GM19463 (cell line): ENCODE results near the gene ATP8B4.
A peak's percentile ranks its signal among the peaks of the same experiment; 100 is the strongest.
"Not testable (repeated sequence)": the region's sequence is repeated elsewhere in the genome, so short reads cannot be mapped to it uniquely, and the experiment has no call there.

Experiments used
- ATAC-seq: cut with Tn5 transposase; IDR thresholded peaks from one replicate; pipeline ENCODE4 v1.9.1; 2021; ENCODE audit warnings: mild to moderate bottlenecking, moderate library complexity; ENCODE audit not compliant: unreplicated experiment

The ATP8B4 gene

DNA sequence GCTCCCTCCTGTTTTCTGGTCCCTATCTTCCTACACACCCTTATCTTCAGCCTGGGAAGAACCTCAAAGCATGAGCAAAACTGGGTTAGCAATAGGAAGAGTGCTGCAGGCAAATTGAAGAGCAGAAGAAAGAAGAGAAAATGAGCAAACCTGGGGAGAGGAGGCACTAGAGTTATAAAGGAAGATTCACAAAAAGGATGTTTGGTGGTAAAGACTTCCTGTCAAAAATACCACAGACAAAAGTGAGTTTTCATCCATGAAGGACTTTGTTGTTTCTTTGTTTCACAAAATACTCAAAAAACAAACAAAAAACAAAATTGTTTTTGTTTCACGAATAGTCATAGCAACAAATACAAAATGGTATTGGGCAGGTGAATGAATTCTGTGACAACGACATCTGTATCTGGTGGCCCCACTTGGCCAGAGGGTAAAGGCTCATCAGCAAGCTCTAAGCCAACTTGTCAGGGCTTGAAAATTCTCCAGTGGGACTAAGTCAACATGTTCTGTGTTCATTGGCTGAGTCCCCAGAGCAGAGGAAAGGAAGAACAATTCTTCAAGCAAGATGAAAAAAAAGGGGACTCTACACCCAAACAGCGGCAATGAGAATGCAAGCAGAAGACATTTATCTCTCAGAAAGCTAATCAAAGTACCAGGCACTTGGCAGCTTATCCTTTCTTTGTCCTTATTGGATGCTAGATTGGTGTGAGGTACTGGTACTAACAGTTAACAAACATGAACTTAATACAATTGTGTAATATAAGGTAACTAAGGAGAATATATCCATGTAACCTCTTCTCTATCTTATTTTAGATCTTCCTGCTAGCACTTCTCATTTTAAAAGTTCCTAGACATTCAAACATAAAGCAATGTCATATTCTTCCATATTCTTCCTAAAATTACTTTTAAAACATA, 9.7 kb downstream of the ATP8B4 start:
- ATAC-seq = no peak

DNA sequence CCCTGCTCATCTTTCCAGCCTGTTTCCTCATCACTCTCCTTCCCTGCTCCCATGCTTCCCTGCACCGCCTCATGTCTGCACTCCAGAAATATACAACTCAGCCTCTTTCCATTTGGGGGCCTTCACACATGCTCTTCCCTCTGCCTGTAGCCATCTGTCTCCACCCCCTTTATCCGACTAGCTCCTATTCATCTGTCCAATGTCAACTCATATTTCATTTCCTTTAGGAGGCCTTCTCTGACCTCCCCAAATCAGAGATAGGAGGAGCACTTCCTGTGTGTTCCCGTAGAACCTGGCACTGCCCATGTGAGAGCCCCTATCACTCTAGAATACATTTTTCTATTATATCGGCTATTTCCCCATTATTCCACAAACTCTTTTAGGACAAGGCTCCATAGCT, 10.6 kb downstream of the ATP8B4 start:
- ATAC-seq = no peak

DNA sequence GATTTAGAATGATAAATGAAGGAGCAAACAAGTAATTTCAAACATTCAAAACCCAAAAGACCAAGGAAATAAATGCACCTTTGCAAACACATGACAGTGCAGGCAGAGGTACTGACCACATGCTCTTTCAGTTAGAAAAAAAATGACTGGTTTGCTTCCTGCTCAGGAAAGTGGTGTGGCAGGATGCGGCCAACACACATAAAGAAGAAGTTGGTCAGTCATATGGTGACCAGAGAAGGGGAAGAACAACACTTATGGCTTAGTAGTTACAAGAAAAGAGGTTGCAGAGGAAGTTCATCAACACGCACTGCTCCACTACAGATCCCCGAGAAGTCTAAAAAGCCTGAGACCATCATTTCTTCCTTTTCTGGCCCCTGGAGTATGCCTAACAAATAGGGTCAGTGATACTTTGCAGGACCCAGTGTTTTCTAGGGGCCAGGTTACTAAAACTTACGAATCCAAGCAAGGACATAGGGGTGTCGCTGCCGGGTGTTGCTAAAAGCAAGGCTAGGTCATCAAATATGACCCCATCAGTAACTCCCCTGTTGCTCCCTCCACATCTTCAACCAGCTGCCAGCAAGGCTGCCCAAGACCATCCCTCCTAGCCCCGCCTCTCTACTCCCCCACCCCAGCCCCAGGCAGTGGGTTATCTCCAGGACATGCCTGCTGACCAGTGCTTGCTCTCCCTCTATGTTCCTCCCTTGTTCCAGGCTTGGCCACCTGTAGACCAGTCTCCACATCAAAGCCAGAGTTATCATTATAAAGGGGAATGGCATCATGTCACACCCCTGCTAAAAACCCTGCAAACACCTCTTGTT, 11.2 kb downstream of the ATP8B4 start:
- ATAC-seq = peak; percentile 94

DNA sequence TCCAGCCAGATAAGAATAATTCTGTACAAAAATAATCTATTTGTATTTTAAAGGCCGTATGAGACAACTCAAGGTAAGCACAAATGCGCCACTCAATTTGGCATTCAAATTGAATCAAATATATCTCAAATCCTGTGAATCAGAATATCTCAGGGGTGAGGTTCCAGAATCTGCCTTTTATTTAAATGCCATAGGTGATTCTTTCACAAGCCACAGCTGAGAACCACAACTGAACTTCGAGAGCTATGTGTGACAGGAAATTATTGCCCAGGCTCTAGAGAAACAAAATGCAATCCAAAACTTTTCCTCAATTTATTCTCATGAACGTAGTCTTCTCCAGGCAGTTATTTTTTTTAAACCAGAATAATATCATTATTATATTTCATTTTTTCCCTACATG, 11.9 kb downstream of the ATP8B4 start:
- ATAC-seq = no peak

DNA sequence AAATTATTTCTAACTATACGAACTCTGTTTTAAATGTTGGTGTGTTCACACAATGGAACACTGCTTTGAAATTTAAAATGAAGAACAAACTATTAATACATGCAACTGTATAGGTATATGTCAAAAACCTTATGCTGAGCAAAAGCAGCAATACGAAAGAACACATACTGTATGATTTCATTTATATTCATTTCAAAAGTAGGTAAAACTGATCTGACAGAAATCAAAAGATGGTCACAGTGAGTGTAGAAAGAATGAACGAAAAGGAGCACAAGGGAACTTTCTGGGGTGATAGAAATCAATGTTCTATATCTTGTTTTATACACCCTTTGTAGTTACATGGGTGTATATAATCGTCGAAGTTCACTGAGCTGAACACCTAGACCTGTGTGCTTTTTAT, 12.6 kb downstream of the ATP8B4 start:
- ATAC-seq = no peak

DNA sequence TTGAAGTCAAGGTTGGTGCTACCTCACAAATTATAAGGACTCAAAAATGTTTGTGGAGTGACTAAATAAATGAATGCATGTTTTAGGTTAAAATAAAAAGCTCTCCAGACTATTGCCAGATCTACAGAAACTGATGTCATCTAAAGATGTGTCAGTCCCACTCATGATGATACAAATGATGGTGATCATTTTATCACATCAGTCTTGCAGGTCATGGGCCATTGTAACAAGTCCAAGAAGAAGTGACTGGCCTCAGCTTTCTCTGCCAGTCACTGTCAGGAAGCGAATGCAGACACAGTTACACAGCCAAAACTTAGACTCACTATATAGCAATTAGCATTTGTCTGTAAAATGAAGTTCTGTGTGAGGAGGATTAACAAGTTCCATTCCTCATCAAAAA, 18.5 kb downstream of the ATP8B4 start:
- no peak for ATAC-seq

DNA sequence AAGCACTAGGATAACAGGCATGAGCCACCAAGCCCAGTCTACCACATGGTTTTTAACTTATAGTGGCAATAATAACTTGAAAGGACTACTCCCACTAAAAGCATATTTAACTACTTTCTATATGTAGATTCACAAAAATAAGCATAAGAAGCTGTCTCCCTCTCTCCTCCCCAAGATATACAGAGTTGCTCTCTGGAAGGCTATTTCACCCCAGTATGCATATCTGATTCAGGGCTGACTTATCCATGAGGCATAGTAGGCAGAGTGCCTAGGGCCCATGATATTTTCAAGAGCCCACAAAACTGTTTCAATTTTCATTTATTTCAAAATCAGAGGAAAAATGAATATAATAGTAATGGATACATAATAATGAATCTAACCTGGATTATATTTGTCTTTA, 20.5 kb downstream of the ATP8B4 start:
- no peak for ATAC-seq

DNA sequence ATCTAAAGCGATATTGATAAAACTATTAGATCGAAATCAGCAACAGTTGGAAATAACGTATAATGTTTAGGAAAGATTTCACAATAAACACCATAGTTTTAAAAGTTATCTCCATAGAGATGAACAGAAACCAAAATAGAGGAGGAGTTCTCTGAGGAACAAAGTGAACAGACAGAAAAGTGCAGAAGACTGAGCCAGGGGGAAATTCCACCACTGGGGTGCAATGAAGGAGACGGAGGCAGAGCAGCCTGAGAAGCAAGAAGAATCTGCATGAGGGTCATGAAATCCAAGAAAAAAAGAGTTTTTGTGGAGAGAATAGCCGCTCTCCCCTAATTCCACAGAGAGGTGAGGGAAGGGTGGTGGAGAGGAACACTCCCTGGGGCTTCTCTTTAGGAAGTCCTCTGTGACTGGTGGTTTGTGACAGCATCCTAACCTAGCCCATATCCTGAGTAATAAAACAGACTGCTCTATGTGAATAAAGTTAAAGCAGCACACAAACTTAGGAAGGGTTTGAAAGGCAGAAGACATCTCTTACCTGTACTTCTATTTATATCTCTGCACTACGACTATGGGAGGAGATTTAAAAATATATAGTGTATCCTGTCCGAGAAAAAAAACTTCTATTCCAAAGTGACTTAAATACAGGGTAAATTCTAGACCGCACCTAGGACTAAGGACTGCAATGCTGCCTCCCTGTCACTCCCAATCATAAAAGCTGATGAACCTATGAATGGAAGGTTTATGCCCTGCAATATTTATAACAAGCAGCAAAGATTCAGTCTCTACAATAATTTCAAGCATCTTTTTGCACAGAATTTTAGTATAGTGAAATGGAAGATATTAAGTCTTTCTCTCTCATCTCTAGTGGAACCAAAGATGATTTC, 22.9 kb downstream of the ATP8B4 start:
- ATAC-seq = no peak

DNA sequence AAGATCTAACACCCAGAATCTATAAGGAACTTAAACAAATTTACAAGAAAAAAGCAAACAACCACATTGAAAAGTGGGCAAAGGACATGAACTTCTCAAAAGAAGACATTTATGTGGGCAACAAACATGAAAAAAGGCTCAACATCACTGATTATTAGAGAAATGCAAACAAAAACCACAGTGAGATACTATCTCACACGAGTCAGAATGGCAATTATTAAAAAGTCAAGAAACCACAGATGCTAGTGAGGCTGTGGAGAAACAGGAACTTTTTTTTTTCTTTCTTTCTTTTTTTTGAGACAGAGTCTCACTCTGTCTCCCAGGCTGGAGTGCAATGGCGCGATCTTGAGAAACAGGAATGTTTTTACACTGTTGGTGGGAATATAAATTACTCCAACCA, 29.6 kb downstream of the ATP8B4 start:
- not testable (repeated sequence) for ATAC-seq

DNA sequence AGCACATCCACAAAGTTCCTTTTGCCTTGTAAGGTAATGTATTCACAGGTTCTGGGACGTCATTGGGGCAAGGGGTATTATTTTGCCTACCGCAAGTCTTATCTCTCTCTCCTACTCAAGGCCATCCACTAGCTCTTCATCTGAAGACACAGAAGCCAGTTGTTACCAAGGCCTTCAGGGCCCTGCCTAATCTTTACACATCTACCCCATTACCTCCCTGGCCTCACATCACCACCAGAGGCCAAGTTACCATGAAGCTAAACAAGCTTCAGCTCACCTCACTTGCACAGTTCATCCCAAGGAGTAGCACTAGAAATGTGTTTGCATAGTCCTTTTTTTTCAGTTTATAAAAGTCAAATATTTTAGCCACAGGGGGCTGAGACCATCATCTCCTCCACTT, 34.1 kb downstream of the ATP8B4 start:
- no peak for ATAC-seq

DNA sequence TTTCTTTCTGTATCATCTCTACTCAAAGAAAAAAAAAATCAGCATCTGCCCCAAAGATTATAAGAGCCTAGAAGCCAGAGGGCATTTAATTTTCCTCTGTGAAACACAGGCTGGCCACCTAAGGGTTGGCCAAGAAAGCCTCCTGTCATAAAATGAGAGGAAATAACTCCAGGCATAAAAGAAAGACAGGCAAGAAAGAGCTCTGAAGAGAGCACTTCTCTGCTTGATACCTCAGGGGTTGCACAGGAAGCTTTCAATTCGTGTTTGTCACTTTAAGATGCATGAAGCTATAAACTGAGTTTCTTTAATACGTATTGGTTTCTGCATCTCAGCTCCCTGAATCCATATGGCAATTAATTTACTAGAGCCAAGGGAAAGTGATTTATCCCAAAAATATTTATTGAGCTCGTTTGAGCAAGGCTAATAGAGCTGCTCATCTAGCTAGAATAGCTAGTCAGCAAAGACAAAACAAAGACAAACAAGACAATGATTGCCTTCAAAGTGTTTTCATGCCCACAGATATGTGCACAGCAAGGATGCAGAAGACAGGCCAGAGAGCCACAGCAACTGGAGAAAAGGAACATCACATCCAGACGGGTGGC, 35.5 kb downstream of the ATP8B4 start:
- ATAC-seq = no peak

DNA sequence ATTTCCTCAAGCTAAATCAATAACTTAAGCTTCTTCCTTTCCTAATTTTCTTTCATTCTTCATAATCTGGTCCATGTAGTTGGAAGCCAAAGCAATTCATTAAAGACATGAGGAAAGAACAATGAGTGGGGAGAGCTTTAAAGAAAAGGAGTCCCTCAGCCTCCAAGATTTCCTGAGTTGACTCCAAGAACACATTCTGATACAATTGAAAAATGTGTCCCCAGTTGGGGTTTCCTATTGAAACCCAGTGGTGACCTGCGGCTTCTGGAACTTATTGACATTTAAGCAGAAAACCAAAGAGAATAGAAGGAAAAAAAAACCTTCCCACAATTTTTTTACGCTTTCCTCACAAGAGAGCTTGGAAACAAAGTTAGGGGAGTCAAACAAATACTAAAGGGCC, 37.0 kb downstream of the ATP8B4 start:
- ATAC-seq = no peak

DNA sequence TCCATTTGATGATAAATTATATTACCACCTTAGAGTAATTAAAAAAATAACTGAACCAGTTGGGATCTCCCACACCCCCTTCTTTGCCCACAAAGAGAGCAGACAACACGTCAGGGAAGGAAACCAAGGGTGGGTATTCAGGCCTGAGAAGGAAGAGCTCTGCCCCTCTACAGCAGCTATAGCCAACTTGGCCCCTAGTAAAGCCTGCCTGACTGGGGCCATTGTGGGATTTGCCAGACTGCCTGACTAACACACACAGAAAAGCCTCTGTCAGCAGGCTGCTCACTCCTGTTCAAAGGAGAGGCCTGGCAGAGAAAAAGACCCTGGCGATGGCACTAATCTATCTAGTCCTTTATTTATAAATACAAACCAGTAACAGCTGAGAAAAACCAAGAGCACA, 41.4 kb downstream of the ATP8B4 start:
- no peak for ATAC-seq

DNA sequence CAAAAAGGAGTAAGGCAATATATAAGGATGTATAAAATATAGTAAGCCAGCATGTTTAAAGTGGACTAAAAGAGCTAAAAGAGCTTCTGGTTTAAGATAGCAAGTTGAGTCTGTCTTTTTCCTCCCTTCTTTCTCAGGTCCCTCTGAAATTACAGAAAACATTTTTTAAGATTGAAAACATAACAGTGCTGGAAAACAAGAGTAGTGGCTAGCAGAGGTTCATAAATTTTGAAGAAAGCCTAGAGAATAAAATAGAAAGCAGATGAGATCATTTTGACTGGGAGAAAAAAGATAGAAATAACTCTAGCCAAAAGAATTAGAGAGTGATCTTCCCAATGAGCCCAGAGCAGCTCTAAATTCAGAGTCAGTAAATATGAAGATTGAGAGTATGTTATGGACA, 41.9 kb downstream of the ATP8B4 start:
- no peak for ATAC-seq

DNA sequence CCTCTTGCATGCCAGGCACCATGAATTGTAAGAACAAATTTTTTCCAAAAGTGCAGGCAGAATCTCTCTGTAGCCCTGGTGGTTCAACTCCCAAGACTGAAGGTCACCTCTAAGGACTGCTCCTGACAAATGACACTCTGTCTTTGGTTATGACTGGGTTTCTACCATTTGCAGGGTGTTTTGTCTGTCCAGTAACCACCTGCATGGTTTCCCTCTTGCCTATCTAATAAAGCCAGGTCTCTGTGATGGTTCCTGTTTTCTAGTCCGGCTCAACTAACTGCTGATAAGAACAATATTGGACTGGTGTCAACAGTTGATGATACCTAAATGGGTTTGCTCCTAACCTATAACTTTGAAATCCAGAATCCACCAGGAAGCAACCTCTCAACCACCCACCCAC, 43.7 kb downstream of the ATP8B4 start:
- no peak for ATAC-seq

DNA sequence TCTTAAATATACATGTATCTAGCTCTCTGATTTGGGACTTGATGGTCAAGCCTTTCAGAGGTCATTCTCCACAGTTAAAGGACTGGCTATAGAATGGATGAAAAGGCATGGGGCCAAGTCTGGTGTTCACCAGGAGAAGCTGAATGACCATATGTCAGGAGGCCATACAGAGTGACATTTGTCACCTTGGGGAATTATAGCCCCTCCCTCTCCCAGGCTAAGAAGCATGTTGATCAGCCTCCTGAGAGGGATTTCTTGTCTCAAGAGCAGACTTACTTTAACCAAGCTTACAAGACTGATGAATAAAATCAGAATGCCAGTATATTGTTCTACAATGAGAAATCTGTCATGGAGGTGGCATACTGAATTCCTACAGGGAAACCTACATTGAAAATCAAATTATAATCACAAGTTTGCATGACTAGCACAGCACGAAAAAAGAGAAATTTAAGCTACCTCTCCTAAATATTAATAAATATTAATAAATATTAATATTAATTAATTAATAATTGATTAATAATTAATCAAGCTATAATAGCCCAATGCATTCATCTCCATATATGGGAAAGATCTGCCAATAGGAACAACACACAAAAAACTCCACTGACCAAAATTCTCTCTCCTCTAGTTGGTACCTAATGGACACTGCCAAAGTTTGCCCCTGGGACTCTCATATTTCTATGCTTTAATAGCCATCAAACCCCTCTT, 47.3 kb downstream of the ATP8B4 start:
- no peak for ATAC-seq

DNA sequence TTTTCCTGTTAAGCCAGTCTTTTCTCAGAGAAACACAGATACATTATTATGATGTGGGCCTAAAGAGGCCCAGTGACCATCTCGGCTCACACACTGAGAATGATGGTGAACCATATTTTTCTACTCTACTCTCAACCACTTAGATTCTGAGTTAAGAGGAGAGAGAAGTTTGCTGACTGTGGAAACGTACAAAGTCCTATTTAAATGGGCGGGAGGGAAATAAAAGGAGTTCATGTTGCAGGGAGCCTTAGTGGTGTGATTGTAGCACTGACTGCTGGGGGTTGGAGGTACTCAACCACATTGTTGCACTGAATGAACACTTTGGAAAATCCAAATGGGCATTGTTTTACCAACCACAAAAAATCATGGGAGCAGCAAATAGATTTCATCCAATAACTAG, 51.0 kb downstream of the ATP8B4 start:
- ATAC-seq = no peak

DNA sequence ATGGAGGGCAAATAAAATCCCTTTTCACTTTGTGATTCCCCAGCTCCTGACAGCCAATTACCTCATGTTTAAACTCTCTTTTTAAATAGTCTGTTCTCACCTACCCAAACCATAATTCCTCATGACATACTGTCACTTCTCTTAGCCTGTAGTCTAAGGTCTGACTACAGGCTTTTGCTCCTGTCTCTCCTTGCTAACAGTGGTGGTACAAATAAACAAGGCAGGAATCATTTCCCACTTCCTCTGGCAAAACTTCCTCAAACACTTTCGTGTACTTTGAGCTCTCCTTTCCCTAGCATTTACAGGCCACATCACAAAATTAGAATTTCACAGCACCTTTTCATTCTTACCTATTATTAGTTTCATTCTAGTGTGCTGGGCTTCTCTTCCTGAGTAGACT, 51.8 kb downstream of the ATP8B4 start:
- ATAC-seq = no peak

DNA sequence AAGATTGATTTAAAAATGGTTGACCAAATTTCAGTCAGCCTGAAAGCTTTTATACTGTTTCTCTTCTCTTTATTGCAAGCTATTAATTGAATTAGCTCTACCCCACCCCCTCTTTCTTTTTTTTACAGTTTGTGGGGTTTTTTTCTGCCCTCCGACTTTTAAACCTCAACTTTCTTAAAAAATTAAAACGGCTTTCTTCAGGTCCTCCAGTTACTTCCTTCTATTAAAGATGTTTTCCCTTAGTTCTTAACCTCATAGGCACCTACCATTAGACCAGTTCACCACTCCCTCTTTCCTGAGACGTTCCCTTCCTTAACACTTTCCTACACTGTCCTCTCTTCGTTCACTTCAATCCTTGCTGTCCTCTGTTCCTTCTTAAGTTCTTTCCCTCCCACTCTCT, 52.4 kb downstream of the ATP8B4 start:
- no peak for ATAC-seq

DNA sequence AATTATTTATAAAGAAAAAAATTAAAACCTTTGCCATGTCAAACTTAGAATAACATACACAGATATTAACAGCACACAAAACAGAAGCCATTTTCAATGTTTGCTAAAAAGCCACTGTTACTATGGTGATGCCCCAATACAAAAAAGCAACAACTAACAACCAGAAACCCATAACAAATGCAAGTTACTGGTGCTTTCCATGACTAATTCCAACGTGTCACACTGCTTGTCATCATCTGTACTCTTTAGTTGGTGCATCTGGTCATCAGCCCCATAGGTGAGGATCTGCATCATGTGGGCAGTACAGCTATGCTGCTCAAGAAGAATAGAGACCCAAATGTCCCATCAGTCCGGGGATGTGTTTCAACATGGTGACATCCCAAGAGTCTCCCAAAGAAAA, 52.8 kb downstream of the ATP8B4 start:
- peak; percentile 77 for ATAC-seq
